AG10803 (cell line): ENCODE data around the gene KCNMA1.

Source experiments
- DNase-seq: peaks from one replicate; pipeline ENCODE4 v3.0.0; 2010; ENCODE audit warnings: low read depth
- H3K4me3 ChIP-seq: 2 replicates; pipeline ENCODE4 v1.5.1; 2011; ENCODE audit warnings: mild to moderate bottlenecking, low read length, control low read depth
- TF ChIP-seq, protein P1 (sequence below): conservative IDR thresholded peaks from 2 replicates; pipeline ENCODE4 v1.5.1; 2011; ENCODE audit warnings: mild to moderate bottlenecking, low read length, control low read depth, inconsistent platforms

Gene KCNMA1

GRCh38 chr10:77164616-77165311 lies 472.8 kb downstream of the KCNMA1 start:
- peak; percentile 57 for DNase-seq
- TF ChIP-seq, protein P1, sequence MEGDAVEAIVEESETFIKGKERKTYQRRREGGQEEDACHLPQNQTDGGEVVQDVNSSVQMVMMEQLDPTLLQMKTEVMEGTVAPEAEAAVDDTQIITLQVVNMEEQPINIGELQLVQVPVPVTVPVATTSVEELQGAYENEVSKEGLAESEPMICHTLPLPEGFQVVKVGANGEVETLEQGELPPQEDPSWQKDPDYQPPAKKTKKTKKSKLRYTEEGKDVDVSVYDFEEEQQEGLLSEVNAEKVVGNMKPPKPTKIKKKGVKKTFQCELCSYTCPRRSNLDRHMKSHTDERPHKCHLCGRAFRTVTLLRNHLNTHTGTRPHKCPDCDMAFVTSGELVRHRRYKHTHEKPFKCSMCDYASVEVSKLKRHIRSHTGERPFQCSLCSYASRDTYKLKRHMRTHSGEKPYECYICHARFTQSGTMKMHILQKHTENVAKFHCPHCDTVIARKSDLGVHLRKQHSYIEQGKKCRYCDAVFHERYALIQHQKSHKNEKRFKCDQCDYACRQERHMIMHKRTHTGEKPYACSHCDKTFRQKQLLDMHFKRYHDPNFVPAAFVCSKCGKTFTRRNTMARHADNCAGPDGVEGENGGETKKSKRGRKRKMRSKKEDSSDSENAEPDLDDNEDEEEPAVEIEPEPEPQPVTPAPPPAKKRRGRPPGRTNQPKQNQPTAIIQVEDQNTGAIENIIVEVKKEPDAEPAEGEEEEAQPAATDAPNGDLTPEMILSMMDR = no peak
- H3K4me3 ChIP-seq = no peak overlapping the region

DNA sequence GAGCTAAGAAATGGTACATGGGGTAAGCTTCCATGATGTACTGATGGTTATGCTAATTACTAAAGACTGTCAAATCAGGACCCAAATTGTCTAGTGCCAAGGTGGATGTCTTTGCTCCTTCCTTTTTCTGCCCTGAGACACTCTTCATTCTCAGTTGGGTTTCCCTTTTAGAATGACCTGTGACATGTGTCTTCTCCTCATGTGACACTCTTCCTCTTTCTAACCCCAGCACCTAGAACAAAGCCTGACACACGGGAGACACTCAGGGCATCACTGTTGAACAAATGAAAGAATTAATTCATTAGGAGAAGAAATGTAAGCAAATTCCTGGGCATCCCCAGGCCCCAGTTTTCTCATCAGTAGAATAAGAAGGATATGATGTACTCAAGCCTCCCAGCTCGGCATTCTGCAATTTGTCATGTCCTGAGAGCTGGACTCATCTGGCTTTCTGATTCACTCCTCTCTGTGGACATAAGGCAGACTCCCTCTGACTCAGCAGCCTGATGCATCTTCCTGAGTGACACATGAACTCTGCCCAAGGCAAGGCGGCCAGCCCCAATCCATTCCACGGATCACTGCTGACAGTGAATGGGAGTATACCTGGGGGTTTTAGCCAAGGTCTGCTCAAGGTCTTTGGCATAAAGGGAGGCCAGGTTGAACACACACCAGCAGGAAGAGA lies 473.8 kb downstream of the KCNMA1 start:
- peak; percentile 94 for DNase-seq
- TF ChIP-seq, protein P1 = no peak
- H3K4me3 ChIP-seq = no peak overlapping the region

- TF ChIP-seq, protein P1 = no peak
- DNase-seq = peak; percentile 53
- no peak overlapping the region for H3K4me3 ChIP-seq
Measured at GRCh38 chr10:77162697-77163096, 474.9 kb downstream of the KCNMA1 start.

- TF ChIP-seq, protein P1 = no peak
- peak; percentile 83 for DNase-seq
- no peak overlapping the region for H3K4me3 ChIP-seq
Measured at GRCh38 chr10:77160679-77161078, 476.9 kb downstream of the KCNMA1 start.

DNA sequence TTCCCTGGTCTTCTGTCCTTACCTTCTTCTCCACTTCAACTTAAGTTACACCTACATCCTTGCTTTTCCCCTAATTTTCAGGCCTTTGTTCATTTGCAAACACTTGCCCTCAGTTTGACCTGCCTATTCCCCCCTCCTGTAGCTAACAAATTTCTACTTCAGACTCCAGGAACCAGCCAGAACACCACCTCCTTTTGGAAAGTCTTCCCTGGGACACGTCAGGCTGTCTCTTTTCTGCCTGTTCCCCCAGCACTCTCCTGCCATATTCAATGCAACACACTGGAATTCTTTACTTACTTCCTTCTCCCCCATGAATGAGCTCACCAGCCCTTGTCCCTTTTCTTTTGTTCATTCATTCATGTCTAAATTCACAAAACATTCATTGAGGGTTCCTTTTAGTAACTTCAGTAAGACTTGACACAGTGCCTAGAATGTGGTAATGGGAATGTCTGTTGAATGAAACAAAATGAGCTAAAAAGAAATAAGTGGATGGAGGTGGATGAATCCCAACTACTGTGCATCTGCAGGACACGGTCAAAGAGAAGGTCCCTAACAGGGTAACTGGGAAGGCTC lies 478.0 kb downstream of the KCNMA1 start:
- TF ChIP-seq, protein P1 = no peak

GRCh38 chr10:77158666-77159065 lies 478.9 kb downstream of the KCNMA1 start:
- H3K4me3 ChIP-seq = no peak overlapping the region
- TF ChIP-seq, protein P1 = no peak
- no peak for DNase-seq

More for the DNA sequence above, 478.0 kb downstream of the KCNMA1 start:
- peak; percentile 67 for DNase-seq
- H3K4me3 ChIP-seq = no peak overlapping the region
